H1 (cell line): ENCODE data around the gene SF3B1. TPM values are rescaled to one million over a fixed set of nuclear protein-coding genes. Genes with fewer than 3 reads are reported as not detected.

Experiments
- CTCF ChIA-PET: fragments of 300-600 bp; sonication (Branson Sonifier 250); formaldehyde crosslinking; loops from one replicate; lab custom pipeline; 2021; ENCODE audit not compliant: partially characterized antibody; lab: Charles Lee
- POLR2A ChIA-PET: fragments of 300-600 bp; sonication (Branson Sonifier 250); formaldehyde crosslinking; loops from one replicate; lab custom pipeline; 2021; ENCODE audit warnings: inconsistent platforms; ENCODE audit not compliant: partially characterized antibody; lab: Charles Lee
- DNase-seq, 2 experiments: peaks; one replicate each; pipeline versions ENCODE4 v3.0.0 to v3.0.0-alpha.2; 2010 to 2022; ENCODE audit warnings: low spot score in 2 of 2, low read depth in 1 of 2, mixed read lengths in 1 of 2
- FAIRE-seq: peaks from 2 replicates; lab custom pipeline; 2011; peaks lifted over from hg19 to GRCh38; lab: Jason Lieb, UNC
- H2AFZ ChIP-seq: 2 replicates; pipeline ENCODE4 v1.8.1; 2012; ENCODE audit warnings: low read length, inconsistent platforms
- H2AK5ac ChIP-seq: 2 replicates; pipeline ENCODE4 v1.6.1; 2013; ENCODE audit warnings: low read depth, low read length
- H2BK120ac ChIP-seq: replicated peaks from 2 replicates; pipeline ENCODE3; 2013; ENCODE audit warnings: low read depth, low read length, inconsistent platforms
- H2BK12ac ChIP-seq: 2 replicates; pipeline ENCODE4 v1.6.1; 2013; ENCODE audit warnings: low read depth, low read length
- H2BK15ac ChIP-seq: 2 replicates; pipeline ENCODE4 v1.6.1; 2013; ENCODE audit warnings: low read length
- H2BK20ac ChIP-seq: 2 replicates; pipeline ENCODE4 v1.6.1; 2013; ENCODE audit warnings: low read length
- H2BK5ac ChIP-seq: 2 replicates; pipeline ENCODE4 v1.6.1; 2013; ENCODE audit warnings: low read depth, low read length
- H3K14ac ChIP-seq: 2 replicates; pipeline ENCODE4 v1.6.1; 2013; ENCODE audit warnings: inconsistent platforms; ENCODE audit not compliant: insufficient read length
- H3K18ac ChIP-seq: 2 replicates; pipeline ENCODE4 v1.6.1; 2013; ENCODE audit warnings: low read length; ENCODE audit errors: extremely low read depth
- H3K23ac ChIP-seq: 2 replicates; pipeline ENCODE4 v1.6.1; 2013; ENCODE audit warnings: inconsistent platforms; ENCODE audit not compliant: insufficient read length
- H3K23me2 ChIP-seq: 2 replicates; pipeline ENCODE4 v1.6.1; 2013; ENCODE audit warnings: low read depth, low read length
- H3K27ac ChIP-seq: 2 replicates; pipeline ENCODE4 v1.6.1; 2011; ENCODE audit warnings: low read depth, low read length, inconsistent platforms
- H3K27me3 ChIP-seq, 4 experiments: replicated peaks in 1 of 4; 1 replicate in 1 of 4; 2 replicates in 3 of 4; pipeline versions ENCODE4 v1.6.1 to v1.8.1; 2011 to 2013; ENCODE audit warnings: low read length in 3 of 4, mild to moderate bottlenecking in 3 of 4, inconsistent platforms in 2 of 4, mixed read lengths in 2 of 4, moderate library complexity in 1 of 4; ENCODE audit not compliant: control insufficient read depth in 3 of 4, insufficient read depth in 3 of 4; ENCODE audit errors: extremely low read depth in 1 of 4
- H3K36me3 ChIP-seq, 4 experiments: 2 replicates each; pipeline versions ENCODE4 v1.6.1 to v1.8.1; 2011 to 2013; ENCODE audit warnings: mild to moderate bottlenecking in 4 of 4, low read length in 3 of 4, moderate library complexity in 2 of 4, control low read depth in 1 of 4, inconsistent platforms in 1 of 4; ENCODE audit not compliant: insufficient read depth in 4 of 4, control insufficient read depth in 2 of 4
- H3K4ac ChIP-seq: replicated peaks from 2 replicates; pipeline ENCODE3; 2013; ENCODE audit warnings: low read length, low read depth, mixed read lengths, inconsistent platforms; ENCODE audit not compliant: insufficient read length
- H3K4me1 ChIP-seq, 4 experiments: replicated peaks in 1 of 4; 1 replicate in 1 of 4; 2 replicates in 3 of 4; pipeline versions ENCODE4 v1.6.1 to v1.8.1; 2011 to 2013; ENCODE audit warnings: low read length in 3 of 4, inconsistent platforms in 2 of 4, mixed read lengths in 1 of 4; ENCODE audit not compliant: insufficient read depth in 4 of 4, control insufficient read depth in 3 of 4
- H3K4me2 ChIP-seq, 2 experiments: 2 replicates each; pipeline versions ENCODE4 v1.6.1 to v1.8.1; 2011 to 2013; ENCODE audit warnings: low read depth in 2 of 2, low read length in 2 of 2, control low read depth in 1 of 2, inconsistent platforms in 1 of 2, mild to moderate bottlenecking in 1 of 2; ENCODE audit not compliant: insufficient read depth in 1 of 2
- H3K4me3 ChIP-seq, 4 experiments: fragments of 200-600, 300-600 bp in 1 of 4; sonication (generic), shearing (Covaris generic), sonication (Bioruptor Twin) in 1 of 4; 2 replicates each; pipeline versions ENCODE4 v1.5.1 to v1.8.1; 2011 to 2016; ENCODE audit warnings: low read length in 4 of 4, low read depth in 3 of 4, control low read depth in 2 of 4, inconsistent platforms in 2 of 4, mild to moderate bottlenecking in 2 of 4, mixed read lengths in 1 of 4, moderate library complexity in 1 of 4; ENCODE audit not compliant: insufficient read depth in 2 of 4; ENCODE audit errors: extremely low read depth in 1 of 4
- H3K56ac ChIP-seq: replicated peaks from 2 replicates; pipeline ENCODE3; 2013; ENCODE audit warnings: low read depth, mild to moderate bottlenecking, mixed read lengths, low read length, inconsistent platforms; ENCODE audit not compliant: insufficient read length
- H3K79me1 ChIP-seq: 2 replicates; pipeline ENCODE4 v1.6.1; 2013; ENCODE audit warnings: low read depth, low read length, control low read depth
- H3K79me2 ChIP-seq, 2 experiments: 2 replicates each; pipeline versions ENCODE4 v1.6.1 to v1.8.1; 2012 to 2013; ENCODE audit warnings: low read length in 2 of 2, mild to moderate bottlenecking in 2 of 2, inconsistent platforms in 1 of 2; ENCODE audit not compliant: insufficient read depth in 2 of 2, control insufficient read depth in 1 of 2
- H3K9ac ChIP-seq, 4 experiments: replicated peaks in 1 of 4; 1 replicate in 1 of 4; 2 replicates in 3 of 4; pipeline versions ENCODE4 v1.6.1 to v1.8.1; 2011 to 2013; ENCODE audit warnings: low read depth in 3 of 4, low read length in 3 of 4, control low read depth in 2 of 4, mild to moderate bottlenecking in 2 of 4, moderate library complexity in 2 of 4, inconsistent platforms in 1 of 4; ENCODE audit errors: extremely low read depth in 1 of 4
- H3K9me3 ChIP-seq, 2 experiments: 2 replicates each; pipeline versions ENCODE4 v1.6.1 to v1.8.1; 2012 to 2013; ENCODE audit warnings: mild to moderate bottlenecking in 2 of 2, moderate library complexity in 2 of 2, control low read depth in 1 of 2, inconsistent platforms in 1 of 2, low read depth in 1 of 2, low read length in 1 of 2, mixed read lengths in 1 of 2; ENCODE audit not compliant: insufficient read depth in 2 of 2
- H4K20me1 ChIP-seq, 2 experiments: replicated peaks in 1 of 2; 2 replicates each; pipeline versions ENCODE3 to v1.8.1; 2011 to 2013; ENCODE audit warnings: inconsistent platforms in 2 of 2, low read length in 2 of 2, mild to moderate bottlenecking in 1 of 2; ENCODE audit not compliant: insufficient read depth in 2 of 2, control insufficient read depth in 1 of 2
- H4K5ac ChIP-seq: 2 replicates; pipeline ENCODE4 v1.6.1; 2013; ENCODE audit warnings: low read length, low read depth, mixed read lengths, inconsistent platforms; ENCODE audit not compliant: insufficient read length
- H4K8ac ChIP-seq: 2 replicates; pipeline ENCODE4 v1.8.0; 2013; ENCODE audit warnings: mild to moderate bottlenecking, moderate library complexity, low read length, inconsistent platforms; ENCODE audit not compliant: insufficient read depth; ENCODE audit errors: extremely low read depth
- H4K91ac ChIP-seq: replicated peaks from 2 replicates; pipeline ENCODE3; 2013; ENCODE audit warnings: low read length, mixed read lengths, inconsistent platforms; ENCODE audit not compliant: insufficient read length
- KDM4A ChIP-seq: IDR thresholded peaks from one replicate; pipeline ENCODE4 v1.7.1; 2012; ENCODE audit warnings: low read depth, mild to moderate bottlenecking, moderate library complexity, low read length, inconsistent platforms; ENCODE audit not compliant: severe bottlenecking
- POLR2AphosphoS5 ChIP-seq: IDR thresholded peaks from 2 replicates; pipeline ENCODE4 v1.6.1; 2011; ENCODE audit warnings: low read depth, low read length
- WGBS, 2 experiments: shearing (Covaris generic) in 1 of 2; methylation state at CpG; one replicate each; pipeline versions ENCODE4 v1.1.6 to v1.1.7; 2013 to 2015; ENCODE audit warnings: low lambda C conversion rate in 2 of 2, mixed read lengths in 2 of 2, inconsistent platforms in 1 of 2, low coverage in 1 of 2, missing lambda C conversion rate in 1 of 2; ENCODE audit not compliant: insufficient replicate concordance in 2 of 2, insufficient coverage in 1 of 2, insufficient read length in 1 of 2; ENCODE audit errors: extremely low coverage in 1 of 2, missing lambda C conversion rate in 1 of 2; 5-methylcytosine and 5-hydroxymethylcytosine counted together
- polyA plus RNA-seq, 7 experiments: library from polyadenylated mRNA; depleted of rRNA in 3 of 7; stranded (reverse) in 5 of 7; unstranded in 2 of 7; fragments of >200 nt in 5 of 7; fragments of 200-250 nt in 2 of 7; gene quantifications; 1 replicate in 5 of 7; 2 replicates in 1 of 7; 4 replicates in 1 of 7; pipeline versions ENCODE4 v1.2.1 to v1.2.3, GENCODE V29; 2011 to 2013; ENCODE audit warnings: missing spikeins in 2 of 7, mixed read lengths in 2 of 7
- total RNA-seq: library from RNA; stranded (reverse); fragmentation: NEBNext Ultra II Directional; extraction: Animal tissue kit (Norgen Biotek cat#: 25700); gene quantifications from 2 replicates; pipeline ENCODE4 v1.2.1, GENCODE V29; 2021

Gene SF3B1
- total and polyA plus RNA-seq, 2 of the 8 experiments (the other 6 are each of a cell fraction or from before 2014, with no cell fraction given) = 320 to 403 TPM

- no peak overlapping the region for H3K56ac ChIP-seq
- H2BK15ac ChIP-seq = no peak overlapping the region
- no peak overlapping the region for H3K4me2 ChIP-seq
- DNase-seq = no peak
- no peak overlapping the region for H2BK5ac ChIP-seq
- no peak overlapping the region for H2BK120ac ChIP-seq
- H4K5ac ChIP-seq = no peak overlapping the region
- no peak overlapping the region for H3K4ac ChIP-seq
- no peak overlapping the region for H3K9ac ChIP-seq
- H3K18ac ChIP-seq = no peak overlapping the region
- no peaks in the 10 kb centered on the region for H3K79me1 ChIP-seq
- no peak for FAIRE-seq
- H2AFZ ChIP-seq = no peak overlapping the region
- no peak overlapping the region for H2BK12ac ChIP-seq
- TF ChIP-seq POLR2AphosphoS5 (no peak), KDM4A (no peak)
- no peak overlapping the region for H4K91ac ChIP-seq
- no peaks in the 10 kb centered on the region for H3K4me1 ChIP-seq
- H2AK5ac ChIP-seq = no peak overlapping the region
- H3K79me2 ChIP-seq = no peaks in the 10 kb centered on the region
- no peaks in the 10 kb centered on the region for H3K9me3 ChIP-seq
- H3K27me3 ChIP-seq = no peaks in the 10 kb centered on the region
- ChIA-PET CTCF (no interaction called here), POLR2A (interaction anchor here (1.6 to 2.0 kb wide), 2 partner anchors 7 to 13 kb away, joined by 3 to 5 read pairs; no protein-coding TSS in a partner anchor)
- no peaks in the 10 kb centered on the region for H4K20me1 ChIP-seq
- no peak overlapping the region for H4K8ac ChIP-seq
- H3K23ac ChIP-seq = no peak overlapping the region
- H3K14ac ChIP-seq = no peak overlapping the region
- H2BK20ac ChIP-seq = no peak overlapping the region
- no peak overlapping the region for H3K4me3 ChIP-seq
- H3K27ac ChIP-seq = no peak overlapping the region
- WGBS, 2 experiments = 98% methylated on average over 5 of the region's 5 CpGs; no CpG with 5 or more reads in 1 of the 2 experiments
- H3K23me2 ChIP-seq = no peaks in the 10 kb centered on the region
- peaks cover 0 to 42% (median 9%) of the 10 kb centered on the region in 4 experiments; a peak in 5 of 8 replicates for H3K36me3 ChIP-seq
Measured at GRCh38 chr2:197472166-197472565, 37.3 kb upstream of the SF3B1 start.
